IPS-15b (cell line): Measurements from ENCODE around the gene GTF2H4.

ENCODE experiments used
- H3K27me3 ChIP-seq: one replicate; pipeline ENCODE4 v1.6.1; 2013; ENCODE audit warnings: low read length; ENCODE audit not compliant: control insufficient read depth, insufficient read depth
- H3K36me3 ChIP-seq: one replicate; pipeline ENCODE4 v1.6.1; 2013; ENCODE audit warnings: low read length; ENCODE audit not compliant: control insufficient read depth, insufficient read depth
- H3K4me1 ChIP-seq: one replicate; pipeline ENCODE4 v1.6.1; 2013; ENCODE audit warnings: mild to moderate bottlenecking, low read length; ENCODE audit not compliant: control insufficient read depth, insufficient read depth
- H3K4me3 ChIP-seq: one replicate; pipeline ENCODE4 v1.5.1; 2013; ENCODE audit warnings: low read depth, low read length
- H3K9ac ChIP-seq: one replicate; pipeline ENCODE4 v1.6.1; 2013; ENCODE audit warnings: low read depth, mild to moderate bottlenecking, low read length
- H3K9me3 ChIP-seq: one replicate; pipeline ENCODE4 v1.6.1; 2013; ENCODE audit warnings: mild to moderate bottlenecking, low read length; ENCODE audit not compliant: control insufficient read depth, insufficient read depth

Gene GTF2H4

GRCh38 chr6:30937265-30937664, 29.3 kb downstream of the GTF2H4 start:
- no peaks in the 10 kb centered on the region for H3K9me3 ChIP-seq

GRCh38 chr6:30938730-30939129, 30.7 kb downstream of the GTF2H4 start:
- no peaks in the 10 kb centered on the region for H3K9me3 ChIP-seq
- peaks cover 10% of the 10 kb centered on the region for H3K4me1 ChIP-seq
- no peak overlapping the region for H3K9ac ChIP-seq
- H3K4me3 ChIP-seq = no peak overlapping the region
- H3K36me3 ChIP-seq = no peaks in the 10 kb centered on the region
- no peaks in the 10 kb centered on the region for H3K27me3 ChIP-seq

More at GRCh38 chr6:30937265-30937664, 29.3 kb downstream of the GTF2H4 start:
- H3K36me3 ChIP-seq = no peaks in the 10 kb centered on the region
- H3K4me3 ChIP-seq = no peak overlapping the region
- H3K9ac ChIP-seq = no peak overlapping the region
- H3K4me1 ChIP-seq = peaks cover 4% of the 10 kb centered on the region
- H3K27me3 ChIP-seq = no peaks in the 10 kb centered on the region

- H3K36me3 ChIP-seq = no peaks in the 10 kb centered on the region
- no peak overlapping the region for H3K9ac ChIP-seq
- no peaks in the 10 kb centered on the region for H3K9me3 ChIP-seq
- no peaks in the 10 kb centered on the region for H3K27me3 ChIP-seq
- H3K4me1 ChIP-seq = peaks cover 10% of the 10 kb centered on the region
- H3K4me3 ChIP-seq = no peak overlapping the region
Observed at GRCh38 chr6:30939473-30939872, 31.5 kb downstream of the GTF2H4 start.

GRCh38 chr6:30940361-30940986, 32.5 kb downstream of the GTF2H4 start, which contains the start of gene MUCL3:
Gene MUCL3 (plus strand): TSS chr6:30940973. CDS start chr6:30941000, 27 bp downstream.
- H3K36me3 ChIP-seq = no peaks in the 10 kb centered on the region
- no peak within 1 kb of the TSS for H3K4me3 ChIP-seq
- H3K27me3 ChIP-seq = no peaks in the 10 kb centered on the region
- H3K4me1 ChIP-seq = peaks cover 10% of the 10 kb centered on the region
- no peaks in the 10 kb centered on the region for H3K9me3 ChIP-seq
- no peak within 1 kb of the TSS for H3K9ac ChIP-seq

- Histone ChIP-seq H3K27me3 (no peaks in the 10 kb centered on the region), H3K9me3 (no peaks in the 10 kb centered on the region), H3K9ac (peak overlapping the region; percentile 14), H3K36me3 (no peaks in the 10 kb centered on the region), H3K4me1 (peaks cover 10% of the 10 kb centered on the region), H3K4me3 (peak overlapping the region; percentile 16)
Observed at GRCh38 chr6:30942338-30943060, 34.5 kb downstream of the GTF2H4 start.

GRCh38 chr6:30944051-30944450, 36.0 kb downstream of the GTF2H4 start:
- Histone ChIP-seq H3K27me3 (no peaks in the 10 kb centered on the region), H3K9me3 (no peaks in the 10 kb centered on the region)

GRCh38 chr6:30945281-30945680, 37.3 kb downstream of the GTF2H4 start:
- Histone ChIP-seq H3K4me3 (no peak overlapping the region), H3K4me1 (peaks cover 10% of the 10 kb centered on the region), H3K9me3 (no peaks in the 10 kb centered on the region), H3K36me3 (no peaks in the 10 kb centered on the region), H3K27me3 (no peaks in the 10 kb centered on the region), H3K9ac (no peak overlapping the region)

More at GRCh38 chr6:30944051-30944450, 36.0 kb downstream of the GTF2H4 start:
- Histone ChIP-seq H3K4me3 (no peak overlapping the region), H3K4me1 (peaks cover 10% of the 10 kb centered on the region), H3K36me3 (no peaks in the 10 kb centered on the region), H3K9ac (no peak overlapping the region)

GRCh38 chr6:30947231-30947630, 39.2 kb downstream of the GTF2H4 start:
- no peaks in the 10 kb centered on the region for H3K36me3 ChIP-seq
- H3K4me1 ChIP-seq = peaks cover 6% of the 10 kb centered on the region
- no peak overlapping the region for H3K9ac ChIP-seq
- no peak overlapping the region for H3K4me3 ChIP-seq
- no peaks in the 10 kb centered on the region for H3K9me3 ChIP-seq
- H3K27me3 ChIP-seq = peaks cover 5% of the 10 kb centered on the region

- H3K4me3 ChIP-seq = no peak overlapping the region
- H3K9me3 ChIP-seq = no peaks in the 10 kb centered on the region
- peaks cover 15% of the 10 kb centered on the region for H3K27me3 ChIP-seq
- H3K36me3 ChIP-seq = no peaks in the 10 kb centered on the region
- no peaks in the 10 kb centered on the region for H3K4me1 ChIP-seq
- no peak overlapping the region for H3K9ac ChIP-seq
Observed at GRCh38 chr6:30948811-30949210, 40.8 kb downstream of the GTF2H4 start.

GRCh38 chr6:30951907-30952469, 44.0 kb downstream of the GTF2H4 start:
- Histone ChIP-seq H3K9ac (no peak overlapping the region), H3K36me3 (no peaks in the 10 kb centered on the region), H3K9me3 (no peaks in the 10 kb centered on the region), H3K4me1 (peaks cover 10% of the 10 kb centered on the region), H3K27me3 (peaks cover 33% of the 10 kb centered on the region), H3K4me3 (no peak overlapping the region)

- peaks cover 10% of the 10 kb centered on the region for H3K4me1 ChIP-seq
- peak overlapping the region; percentile 56 for H3K4me3 ChIP-seq
- peaks cover 42% of the 10 kb centered on the region for H3K27me3 ChIP-seq
- H3K36me3 ChIP-seq = no peaks in the 10 kb centered on the region
- H3K9me3 ChIP-seq = no peaks in the 10 kb centered on the region
- H3K9ac ChIP-seq = peak overlapping the region; percentile 47
Observed at GRCh38 chr6:30954631-30955366, 46.8 kb downstream of the GTF2H4 start.
